ENCODE results near the gene DOC2A.
"Not testable (repeated sequence)": the region's sequence is repeated elsewhere in the genome, so short reads cannot be mapped to it uniquely, and the experiment has no call there.

DOC2A gene

GRCh38 chr16:29963021-29963743, 47.6 kb downstream of the DOC2A start:
- DNase-seq: no peak

- no peak for DNase-seq
Measured at GRCh38 chr16:29962344-29962994, 48.4 kb downstream of the DOC2A start.

- DNase-seq: peak; percentile 93
Measured at GRCh38 chr16:29961479-29962343, 49.1 kb downstream of the DOC2A start, which contains the start of gene TMEM219. TSS of gene TMEM219 (plus strand) at chr16:29962079. CDS start at chr16:29963144, 1,065 bp downstream.

DNA sequence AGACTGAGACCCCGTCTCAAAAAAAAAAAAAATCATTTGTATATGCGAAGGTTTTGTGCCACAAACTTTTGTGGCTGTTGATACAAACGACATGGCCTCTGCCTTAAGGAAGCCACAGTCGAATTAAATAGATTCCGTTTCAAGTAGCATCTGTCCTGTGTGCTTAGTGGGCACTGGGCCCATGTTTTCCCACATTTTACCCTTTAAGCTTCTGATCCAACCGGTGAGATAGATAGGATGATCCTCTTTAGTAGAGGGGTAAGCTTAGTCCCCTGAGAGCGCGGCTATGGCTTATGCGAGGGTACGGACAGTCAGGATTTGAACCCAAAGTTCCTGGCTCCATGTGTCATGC, 49.7 kb downstream of the DOC2A start:
- no peak for DNase-seq

- DNase-seq: not testable (repeated sequence)
Measured at GRCh38 chr16:29959821-29960220, 51.0 kb downstream of the DOC2A start.

- no peak for DNase-seq
Measured at GRCh38 chr16:29959293-29959692, 51.5 kb downstream of the DOC2A start.

DNA sequence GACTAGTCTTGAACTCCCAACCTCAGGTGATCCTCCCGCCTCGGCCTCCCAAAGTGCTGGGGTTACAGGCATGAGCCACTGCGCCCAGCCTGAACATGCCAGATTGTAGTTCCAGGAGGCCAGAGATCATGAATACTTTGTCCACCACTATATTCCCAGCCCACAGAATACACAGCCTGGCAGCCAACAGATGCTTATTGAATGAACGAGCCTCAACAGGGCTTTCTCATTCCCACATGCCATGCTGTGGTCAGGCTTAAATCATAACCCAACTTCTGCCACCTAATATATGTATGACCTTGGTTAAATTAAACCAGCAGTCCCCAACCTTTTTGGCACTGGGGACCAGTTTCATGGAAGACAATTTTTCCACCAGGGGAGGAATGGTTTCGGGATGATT, 52.1 kb downstream of the DOC2A start:
- DNase-seq: no peak
